Mucosa of rectum (tissue), 2 donors: ENCODE measurements around the gene RAD51B.
A peak's percentile ranks its signal among the peaks of the same experiment; 100 is the strongest.

Source experiments
- H3K27ac ChIP-seq, 2 donors: one replicate each; pipeline ENCODE4 v1.7.0; 2013; ENCODE audit warnings: inconsistent platforms in 2 of 2, low read depth in 2 of 2, low read length in 2 of 2
- H3K27me3 ChIP-seq, 2 donors: one replicate each; pipeline ENCODE4 v1.7.0; 2013; ENCODE audit warnings: low read length in 2 of 2; ENCODE audit not compliant: control insufficient read depth in 2 of 2, insufficient read depth in 2 of 2
- H3K36me3 ChIP-seq, 2 donors: one replicate each; pipeline ENCODE4 v1.7.0; 2013; ENCODE audit warnings: low read length in 2 of 2; ENCODE audit not compliant: control insufficient read depth in 2 of 2, insufficient read depth in 2 of 2
- H3K4me1 ChIP-seq, 2 donors: one replicate each; pipeline ENCODE4 v1.7.0; 2013; ENCODE audit warnings: low read length in 2 of 2, mild to moderate bottlenecking in 1 of 2; ENCODE audit not compliant: control insufficient read depth in 2 of 2, insufficient read depth in 2 of 2
- H3K4me3 ChIP-seq, 2 donors: one replicate each; pipeline ENCODE4 v1.7.0; 2013; ENCODE audit warnings: low read length in 2 of 2
- H3K9ac ChIP-seq, 2 donors: one replicate each; pipeline ENCODE4 v1.7.0; 2013; ENCODE audit warnings: low read length in 2 of 2, low read depth in 1 of 2, mild to moderate bottlenecking in 1 of 2
- H3K9me3 ChIP-seq, 2 donors: one replicate each; pipeline ENCODE4 v1.7.0; 2013; ENCODE audit warnings: low read length in 2 of 2; ENCODE audit not compliant: control insufficient read depth in 2 of 2
- donor health status: healthy.
- donor health status: Normal muscosa, but diverticular disease.

The RAD51B gene

DNA sequence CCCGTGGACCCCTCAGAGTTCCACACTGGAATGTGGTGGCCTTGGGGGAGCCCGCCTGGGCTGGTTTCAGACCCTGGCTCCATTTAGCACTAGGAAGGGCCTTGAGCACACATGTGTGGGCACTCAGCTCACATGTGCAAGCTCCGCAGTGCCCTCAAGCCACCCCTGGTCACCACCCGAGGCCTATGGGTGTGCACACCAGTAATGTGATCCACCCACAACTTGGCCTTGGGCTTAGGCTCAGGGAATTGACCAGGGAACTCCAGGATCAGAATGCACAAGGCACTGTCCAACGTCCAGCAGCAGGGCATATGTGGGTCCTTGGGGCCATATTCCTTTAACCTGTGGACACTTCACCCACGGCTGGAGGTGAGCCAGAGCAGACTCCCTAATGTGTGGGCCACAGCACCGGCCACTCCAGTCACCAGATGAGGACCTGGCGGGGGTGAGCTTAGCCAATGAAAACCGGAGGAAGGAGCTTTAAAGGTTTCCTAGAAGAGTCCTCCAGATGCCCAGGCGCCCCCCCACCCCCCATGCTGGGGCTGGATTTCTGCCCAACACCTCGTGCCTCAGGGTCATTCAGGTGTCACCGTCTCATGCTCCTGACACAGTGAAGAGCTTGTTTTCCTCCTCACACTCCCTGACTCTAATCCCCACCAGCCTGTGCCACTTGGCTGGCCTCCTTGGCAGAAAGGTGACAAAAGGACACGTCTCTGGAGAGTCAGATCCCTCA, 764.1 kb downstream of the RAD51B start:
- H3K9me3 ChIP-seq, result no peaks in the 10 kb centered on the region
- no peaks in the 10 kb centered on the region for H3K27me3 ChIP-seq
- peaks cover 7 to 10% of the 10 kb centered on the region in 2 donors for H3K4me1 ChIP-seq
- H3K9ac ChIP-seq, result no peak overlapping the region
- no peaks in the 10 kb centered on the region for H3K36me3 ChIP-seq
- H3K27ac ChIP-seq, result no peak overlapping the region
- H3K4me3 ChIP-seq, result no peak overlapping the region

DNA sequence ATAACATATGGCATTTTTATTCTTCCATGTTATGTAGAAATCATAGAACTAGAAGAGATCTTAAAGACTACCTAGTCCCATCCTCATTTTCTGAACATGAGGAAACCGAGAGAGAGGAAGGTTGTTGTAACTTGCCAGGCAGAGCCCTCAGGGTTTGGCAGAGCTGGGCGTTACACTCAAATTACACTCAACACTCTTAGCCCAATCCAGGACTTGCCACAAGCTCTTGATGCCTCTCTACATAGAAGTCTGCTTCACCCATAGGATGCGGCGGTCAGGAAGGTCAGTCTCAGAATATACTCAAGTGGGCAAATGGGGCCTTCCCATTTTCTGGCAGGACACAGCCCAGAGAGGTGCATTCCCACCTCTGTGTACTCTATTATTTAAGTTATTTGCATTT, 765.2 kb downstream of the RAD51B start:
- Histone ChIP-seq H3K9ac (no peak overlapping the region), H3K9me3 (no peaks in the 10 kb centered on the region), H3K4me3 (no peak overlapping the region), H3K36me3 (no peaks in the 10 kb centered on the region), H3K27me3 (no peaks in the 10 kb centered on the region), H3K27ac (no peak overlapping the region), H3K4me1 (peaks cover 10 to 12% of the 10 kb centered on the region in 2 donors)

DNA sequence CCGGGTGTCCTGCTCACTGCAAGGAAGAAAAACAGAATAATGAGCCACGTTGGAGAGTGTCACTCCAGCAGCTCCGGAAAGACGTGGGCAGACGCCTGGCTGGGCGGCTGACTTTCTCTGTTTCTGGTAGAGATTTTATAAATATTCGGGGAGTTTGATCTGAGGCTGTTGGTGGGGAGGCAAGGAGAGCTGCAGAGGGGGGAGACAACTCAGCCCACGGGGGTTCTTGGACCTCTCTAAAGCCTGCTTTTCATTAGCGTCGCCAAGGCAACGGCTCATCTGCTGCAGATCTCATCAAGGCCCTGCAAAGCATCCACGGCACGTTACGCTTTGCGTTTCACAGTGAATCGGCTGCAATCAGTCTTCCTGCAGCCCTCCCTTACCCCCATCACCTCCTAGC, 766.1 kb downstream of the RAD51B start:
- Histone ChIP-seq H3K9me3 (no peaks in the 10 kb centered on the region), H3K9ac (no peak overlapping the region), H3K4me1 (peaks cover 13 to 16% of the 10 kb centered on the region in 2 donors), H3K4me3 (no peak overlapping the region), H3K36me3 (no peaks in the 10 kb centered on the region), H3K27ac (peak overlapping the region in 1 of 2 donors; percentile 4), H3K27me3 (no peaks in the 10 kb centered on the region)

DNA sequence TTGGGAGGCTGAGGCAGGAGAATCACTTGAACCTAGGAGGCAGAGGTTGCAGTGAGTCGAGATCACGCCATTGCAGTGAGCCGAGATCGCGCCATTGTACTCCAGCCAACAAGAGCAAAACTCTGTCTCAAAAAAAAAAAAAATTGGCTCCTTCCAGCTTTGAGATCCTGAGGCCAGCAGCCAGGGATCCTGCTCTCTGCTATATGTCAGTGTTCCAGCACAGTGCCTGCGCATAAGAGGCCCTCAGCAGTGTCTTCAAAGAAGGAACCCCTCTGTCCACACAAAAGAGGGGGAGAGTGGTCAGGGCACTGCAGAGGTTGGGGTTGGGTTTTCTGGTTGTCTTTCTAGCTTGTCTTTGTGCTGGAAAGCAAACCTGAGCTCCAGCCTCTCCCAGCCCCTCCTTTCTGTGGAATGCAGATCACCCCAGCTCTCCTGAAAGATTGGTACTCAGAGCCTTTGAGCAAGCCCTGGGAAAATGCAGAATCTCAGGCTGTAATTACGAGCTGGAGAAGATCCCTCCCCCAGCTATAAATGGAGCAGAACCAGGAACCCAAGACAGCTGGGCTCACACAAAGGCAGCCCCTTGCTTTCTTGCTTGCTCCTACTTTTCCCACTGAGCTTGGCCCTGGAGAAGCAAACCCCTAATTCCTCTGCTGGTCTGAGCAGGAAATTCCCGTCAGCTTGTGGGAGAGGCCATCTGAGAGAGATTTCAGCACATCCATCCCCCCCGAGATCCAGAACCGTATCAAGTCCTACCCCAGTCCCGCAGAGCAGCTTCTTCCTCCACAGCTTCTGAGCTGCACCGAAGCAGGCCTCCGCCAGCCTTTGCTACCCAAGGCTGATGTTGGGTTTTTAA, 767.5 kb downstream of the RAD51B start:
- Histone ChIP-seq H3K4me1 (peaks cover 15 to 16% of the 10 kb centered on the region in 2 donors), H3K9ac (peak overlapping the region in 1 of 2 donors; percentile 19), H3K36me3 (no peaks in the 10 kb centered on the region), H3K27ac (peak overlapping the region; percentile 59 to 73), H3K27me3 (no peaks in the 10 kb centered on the region), H3K4me3 (no peak overlapping the region), H3K9me3 (no peaks in the 10 kb centered on the region)

DNA sequence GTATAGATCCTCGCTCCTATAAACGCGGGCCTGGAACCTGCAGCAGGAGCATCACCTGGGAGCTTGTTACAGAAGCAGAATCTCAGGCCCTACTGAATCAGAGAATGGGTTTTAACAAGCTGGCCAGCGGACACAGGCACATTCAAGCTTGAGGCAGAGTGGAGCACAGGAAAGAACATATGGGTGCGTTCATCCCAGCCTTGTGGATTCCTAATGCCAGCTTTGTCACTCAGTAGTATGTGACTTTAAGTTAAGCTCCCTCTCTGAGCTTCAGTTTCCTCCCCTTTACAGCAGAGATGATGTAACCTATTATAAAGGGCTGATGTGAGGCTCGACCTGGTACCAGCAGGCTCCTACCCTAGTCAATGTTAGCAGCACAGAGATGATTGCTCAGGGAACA, 768.4 kb downstream of the RAD51B start:
- no peaks in the 10 kb centered on the region for H3K9me3 ChIP-seq
- H3K27me3 ChIP-seq, result no peaks in the 10 kb centered on the region
- peak overlapping the region; percentile 59 to 73 for H3K27ac ChIP-seq
- H3K36me3 ChIP-seq, result no peaks in the 10 kb centered on the region
- H3K4me1 ChIP-seq, result peaks cover 15 to 16% of the 10 kb centered on the region in 2 donors
- H3K9ac ChIP-seq, result peak overlapping the region in 1 of 2 donors; percentile 27
- no peak overlapping the region for H3K4me3 ChIP-seq

DNA sequence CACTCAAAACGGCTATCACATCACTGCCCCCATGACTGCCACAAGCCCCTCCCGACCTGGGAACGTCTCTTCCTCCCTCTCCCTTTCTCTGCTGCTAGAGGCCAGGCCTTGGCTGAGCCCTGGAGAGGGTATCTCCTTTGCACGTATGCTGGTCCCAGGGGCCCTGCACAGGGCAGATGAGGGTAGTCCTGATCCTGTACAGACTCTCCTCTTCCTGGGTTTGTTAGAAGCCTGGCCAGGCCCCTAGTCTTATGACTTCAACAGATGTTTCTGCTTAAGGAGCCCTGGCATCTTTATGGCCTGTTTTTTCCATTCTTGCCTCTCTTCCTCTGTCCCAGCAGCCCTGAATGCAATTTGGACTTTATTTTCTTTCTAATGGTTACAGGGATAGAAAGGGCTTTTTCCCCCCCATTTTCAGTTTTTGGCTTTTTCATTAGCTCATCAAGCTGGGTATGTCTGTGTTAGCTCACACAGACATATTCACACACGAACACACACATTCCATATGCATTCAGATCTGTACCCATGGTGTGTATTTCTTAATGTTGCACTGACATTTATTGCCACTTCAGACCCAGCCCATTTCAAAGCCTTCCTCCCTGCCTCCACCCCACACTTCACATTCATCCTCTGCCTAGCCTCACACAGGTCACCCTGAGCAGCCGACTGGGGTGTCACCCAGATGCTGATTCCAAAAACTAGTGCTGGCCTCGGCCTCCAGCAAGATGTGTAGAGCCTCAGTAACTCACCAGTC, 770.0 kb downstream of the RAD51B start:
- peaks cover 15 to 16% of the 10 kb centered on the region in 2 donors for H3K4me1 ChIP-seq
- H3K36me3 ChIP-seq, result no peaks in the 10 kb centered on the region
- peak overlapping the region in 1 of 2 donors; percentile 44 for H3K9ac ChIP-seq
- no peaks in the 10 kb centered on the region for H3K9me3 ChIP-seq
- no peaks in the 10 kb centered on the region for H3K27me3 ChIP-seq
- no peak overlapping the region for H3K4me3 ChIP-seq
- peak overlapping the region; percentile 73 to 77 for H3K27ac ChIP-seq

DNA sequence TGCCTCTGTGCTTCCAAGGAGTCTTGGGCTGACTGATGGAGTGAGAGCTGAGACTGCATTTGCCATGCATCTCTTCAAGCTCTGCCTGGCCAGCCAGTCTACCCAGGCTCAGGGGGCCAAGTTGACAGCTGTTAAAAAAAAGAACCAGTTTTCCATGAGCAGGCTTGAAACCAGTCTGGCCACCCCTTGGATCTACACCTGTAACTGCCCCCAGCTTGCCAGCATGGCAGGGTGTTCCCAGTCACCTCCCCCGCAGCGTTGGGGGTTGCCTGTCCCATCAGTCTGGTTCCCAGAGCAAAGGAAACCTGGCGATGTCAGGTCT, 770.6 kb downstream of the RAD51B start:
- peak overlapping the region in 1 of 2 donors; percentile 44 for H3K9ac ChIP-seq
- peak overlapping the region; percentile 73 to 77 for H3K27ac ChIP-seq
- no peaks in the 10 kb centered on the region for H3K36me3 ChIP-seq
- no peaks in the 10 kb centered on the region for H3K9me3 ChIP-seq
- H3K4me1 ChIP-seq, result peaks cover 15 to 16% of the 10 kb centered on the region in 2 donors
- H3K27me3 ChIP-seq, result no peaks in the 10 kb centered on the region
- no peak overlapping the region for H3K4me3 ChIP-seq

DNA sequence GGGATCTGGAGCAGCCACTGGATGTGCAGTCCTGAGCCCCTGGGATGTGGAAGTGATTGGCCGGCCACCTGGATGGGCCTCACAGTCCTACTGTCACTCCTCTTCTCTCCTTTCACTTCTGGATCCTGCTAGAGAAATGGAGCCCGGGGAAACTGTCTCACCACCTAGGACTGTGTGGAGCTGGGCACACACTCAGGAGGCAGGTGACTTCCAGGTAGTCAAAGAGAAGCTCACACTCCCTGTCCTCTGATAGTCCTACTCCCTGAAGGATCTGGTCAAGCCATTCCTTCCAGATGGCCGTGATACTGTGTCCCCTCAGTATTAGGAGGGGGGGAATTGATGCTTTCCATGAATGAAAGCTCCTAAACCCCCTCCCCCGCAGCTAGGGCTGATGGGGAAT, 772.2 kb downstream of the RAD51B start:
- H3K27ac ChIP-seq, result peak overlapping the region in 1 of 2 donors; percentile 5

DNA sequence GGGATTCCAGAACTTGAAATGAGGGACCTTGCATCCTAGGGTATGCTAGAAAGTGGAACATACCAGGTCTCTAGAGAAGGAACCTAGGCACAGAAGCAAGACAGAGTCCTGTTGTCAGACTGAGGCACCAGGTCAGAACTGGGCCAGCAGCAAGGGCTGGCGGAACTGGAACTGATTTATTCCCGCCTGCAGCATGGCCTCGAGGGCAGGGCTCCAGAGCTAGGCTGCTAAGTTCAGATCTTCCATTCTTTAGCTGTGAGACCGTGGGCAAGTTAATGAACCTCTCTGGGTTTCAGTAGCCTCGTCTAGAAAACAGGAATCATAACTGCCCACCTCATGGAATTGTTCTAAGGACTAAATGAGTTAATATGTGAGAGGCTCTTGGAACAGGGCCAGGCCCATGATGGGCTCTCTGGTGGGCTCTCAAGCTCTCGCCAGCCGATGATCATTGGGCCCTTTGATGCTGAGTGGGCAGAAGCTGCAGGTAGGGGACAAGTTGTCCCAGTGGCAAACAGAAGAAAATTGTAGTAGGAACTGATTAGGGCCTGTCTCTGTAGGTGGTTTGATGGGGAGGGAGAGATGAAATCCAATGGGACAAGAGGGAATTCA, 773.5 kb downstream of the RAD51B start:
- Histone ChIP-seq H3K27me3 (no peaks in the 10 kb centered on the region), H3K4me3 (no peak overlapping the region), H3K4me1 (peaks cover 4 to 10% of the 10 kb centered on the region in 2 donors), H3K27ac (no peak overlapping the region), H3K36me3 (no peaks in the 10 kb centered on the region), H3K9me3 (no peaks in the 10 kb centered on the region), H3K9ac (no peak overlapping the region)

More for the DNA sequence above, 772.2 kb downstream of the RAD51B start:
- H3K9me3 ChIP-seq, result no peaks in the 10 kb centered on the region
- no peaks in the 10 kb centered on the region for H3K27me3 ChIP-seq
- H3K36me3 ChIP-seq, result no peaks in the 10 kb centered on the region
- H3K9ac ChIP-seq, result no peak overlapping the region
- H3K4me1 ChIP-seq, result peaks cover 14 to 16% of the 10 kb centered on the region in 2 donors
- H3K4me3 ChIP-seq, result no peak overlapping the region
